Peyer's patch (tissue), 4 donors: ENCODE results near the gene SLC22A6.

Experiments
- CTCF ChIP-seq, 6 experiments: fragments of 450-650 bp in 4 of 6; fragments of 200-600 bp in 2 of 6; sonication (generic) in 1 of 6; IDR thresholded peaks; one replicate each; pipeline ENCODE4 v1.5.1; 2017 to 2019; ENCODE audit warnings: antibody characterized with exemption in 6 of 6, mild to moderate bottlenecking in 3 of 6, moderate library complexity in 1 of 6
- POLR2A ChIP-seq, 2 donors: fragments of 450-650 bp; IDR thresholded peaks; one replicate each; pipeline ENCODE4 v1.5.1; 2017; ENCODE audit warnings: antibody characterized with exemption in 2 of 2, mild to moderate bottlenecking in 2 of 2, moderate library complexity in 2 of 2

DNA sequence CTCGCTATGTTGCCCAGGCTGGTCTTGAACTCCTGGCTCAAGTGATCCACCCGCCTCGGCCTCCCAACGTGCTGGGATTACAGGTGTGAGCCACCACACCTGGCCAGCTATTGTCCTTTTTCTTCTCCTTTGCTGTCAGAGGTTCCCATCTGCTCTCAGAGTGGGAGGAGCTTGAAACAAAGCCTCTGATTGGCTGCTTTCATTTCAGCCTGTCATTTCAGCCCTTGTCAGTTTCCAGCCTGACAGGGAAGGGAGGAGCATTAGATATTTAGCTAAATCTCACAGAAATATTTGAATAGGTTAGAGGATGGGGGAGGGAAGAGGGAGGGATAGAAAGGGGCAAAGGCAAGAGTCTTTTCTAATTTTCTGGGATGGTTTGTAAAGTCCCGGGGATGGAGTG lies 8.7 kb downstream of the SLC22A6 start:
- TF ChIP-seq CTCF (IDR thresholded peaks at IDR 0.05) (no peak), POLR2A (IDR thresholded peaks at IDR 0.05) (no peak)
